Bronchial smooth muscle cell (primary cell): Measurements from ENCODE around the gene VEGFB. TPM values are rescaled to one million over a fixed set of nuclear protein-coding genes. Genes with fewer than 3 reads are reported as not detected.

ENCODE experiments used
- total RNA-seq: library from RNA; depleted of rRNA; stranded (reverse); fragments of >200 nt; gene quantifications from 2 replicates; pipeline ENCODE4 v1.2.1, GENCODE V29; 2014

VEGFB gene
- total RNA-seq, 1 donor from 2014 or later, result 22.1 TPM

Other genes starting within 250 kb of the VEGFB start
- 44.6 and 45.5 TPM in 2 replicates for gene OTUB1, start 248.1 kb upstream of the VEGFB start, total RNA-seq
- gene FLRT1, start 198.7 kb upstream of the VEGFB start, total RNA-seq, result 0.09 and 0.16 TPM in 2 replicates
- gene MACROD1, start 68.5 kb upstream of the VEGFB start, total RNA-seq, result 16.9 and 17.7 TPM in 2 replicates
- 87.2 and 125 TPM in 2 replicates for gene STIP1, start 48.4 kb upstream of the VEGFB start, total RNA-seq
- gene FERMT3, start 27.9 kb upstream of the VEGFB start, total RNA-seq, result 2.0 and 3.3 TPM in 2 replicates
- gene TRPT1, start 8.4 kb upstream of the VEGFB start, total RNA-seq, result 29.6 and 35.1 TPM in 2 replicates
- 37.1 and 57.7 TPM in 2 replicates for gene NUDT22, start 8.3 kb upstream of the VEGFB start, total RNA-seq
- gene DNAJC4, start 4.0 kb upstream of the VEGFB start, total RNA-seq, result 9.1 and 11.7 TPM in 2 replicates
- gene FKBP2, start 6.5 kb downstream of the VEGFB start, total RNA-seq, result 64.7 and 76.0 TPM in 2 replicates
- 93.2 and 113 TPM in 2 replicates for gene PPP1R14B, start 12.4 kb downstream of the VEGFB start, total RNA-seq
- gene PLCB3, start 16.9 kb downstream of the VEGFB start, total RNA-seq, result 25.8 and 28.4 TPM in 2 replicates
- gene BAD, start 50.1 kb downstream of the VEGFB start, total RNA-seq, result 43.1 and 65.1 TPM in 2 replicates
- gene GPR137, start 51.3 kb downstream of the VEGFB start, total RNA-seq, result 6.5 and 7.9 TPM in 2 replicates
- gene KCNK4, start 56.7 kb downstream of the VEGFB start, total RNA-seq, result 0.09 TPM in 1 of 2 replicates, not detected in the other
- gene CATSPERZ, start 65.8 kb downstream of the VEGFB start, total RNA-seq, result 0.43 and 0.95 TPM in 2 replicates
- 21.6 and 31.4 TPM in 2 replicates for gene ESRRA, start 70.9 kb downstream of the VEGFB start, total RNA-seq
- gene TRMT112, start 83.0 kb downstream of the VEGFB start, total RNA-seq, result 240 and 246 TPM in 2 replicates
- gene PRDX5, start 83.5 kb downstream of the VEGFB start, total RNA-seq, result 399 and 404 TPM in 2 replicates
- 1.3 and 1.7 TPM in 2 replicates for gene CCDC88B, start 105.6 kb downstream of the VEGFB start, total RNA-seq
- 28.7 and 37.2 TPM in 2 replicates for gene RPS6KA4, start 124.6 kb downstream of the VEGFB start, total RNA-seq